Mesendoderm (in vitro differentiated cells): ENCODE results near the gene ABCC3.

Experiments used
- DNase-seq: peaks from one replicate; pipeline ENCODE4 v3.0.0; 2013
- H2AK5ac ChIP-seq: 2 replicates; pipeline ENCODE4 v1.6.1; 2013; ENCODE audit warnings: low read length, inconsistent platforms
- H2BK120ac ChIP-seq: 2 replicates; pipeline ENCODE4 v1.6.1; 2013; ENCODE audit warnings: low read depth, mild to moderate bottlenecking, low read length, moderate library complexity, mixed read lengths
- H2BK15ac ChIP-seq: replicated peaks from 2 replicates; pipeline ENCODE4 v1.6.1; 2013; ENCODE audit warnings: low read depth, mild to moderate bottlenecking, moderate library complexity
- H2BK5ac ChIP-seq: 2 replicates; pipeline ENCODE4 v1.6.1; 2013; ENCODE audit warnings: low read length, inconsistent platforms
- H3K18ac ChIP-seq: 2 replicates; pipeline ENCODE4 v1.6.1; 2013; ENCODE audit warnings: mild to moderate bottlenecking, low read length, mixed read lengths
- H3K23ac ChIP-seq: one replicate; pipeline ENCODE4 v1.6.1; 2013; ENCODE audit warnings: low read length
- H3K27ac ChIP-seq: 2 replicates; pipeline ENCODE4 v1.5.1; 2013; ENCODE audit warnings: low read depth, mild to moderate bottlenecking, inconsistent platforms, low read length, moderate library complexity
- H3K27me3 ChIP-seq: 2 replicates; pipeline ENCODE4 v1.6.1; 2013; ENCODE audit warnings: low read length, control low read depth, mild to moderate bottlenecking, inconsistent platforms; ENCODE audit not compliant: insufficient read depth, poor library complexity
- H3K36me3 ChIP-seq: 2 replicates; pipeline ENCODE4 v1.6.1; 2013; ENCODE audit warnings: low read length, inconsistent platforms; ENCODE audit not compliant: control insufficient read depth, insufficient read depth
- H3K4ac ChIP-seq: one replicate; pipeline ENCODE4 v1.6.1; 2013; ENCODE audit warnings: low read depth, mild to moderate bottlenecking, low read length, moderate library complexity
- H3K4me1 ChIP-seq: 2 replicates; pipeline ENCODE4 v1.6.1; 2013; ENCODE audit warnings: low read depth, low read length, inconsistent platforms; ENCODE audit not compliant: control insufficient read depth
- H3K4me2 ChIP-seq: 2 replicates; pipeline ENCODE4 v1.6.1; 2013; ENCODE audit warnings: low read length
- H3K4me3 ChIP-seq: 2 replicates; pipeline ENCODE4 v1.5.1; 2013; ENCODE audit warnings: mild to moderate bottlenecking, low read length
- H3K56ac ChIP-seq: one replicate; pipeline ENCODE4 v1.6.1; 2013; ENCODE audit warnings: low read length
- H3K79me1 ChIP-seq: 2 replicates; pipeline ENCODE4 v1.6.1; 2013; ENCODE audit warnings: low read length, inconsistent platforms
- H3K79me2 ChIP-seq: 2 replicates; pipeline ENCODE4 v1.6.1; 2013; ENCODE audit warnings: mild to moderate bottlenecking, low read length; ENCODE audit not compliant: control insufficient read depth, insufficient read depth
- H3K9ac ChIP-seq: 2 replicates; pipeline ENCODE4 v1.6.1; 2013; ENCODE audit warnings: low read length, inconsistent platforms
- H4K5ac ChIP-seq: one replicate; pipeline ENCODE4 v1.6.1; 2013; ENCODE audit warnings: low read length
- H4K8ac ChIP-seq: one replicate; pipeline ENCODE4 v1.6.1; 2013; ENCODE audit warnings: low read depth, mild to moderate bottlenecking, control low read depth, low read length, moderate library complexity
- WGBS: extraction: QIAGEN DNeasy Blood & Tissue Kit; methylation state at CpG from one replicate; pipeline ENCODE4 v1.1.7; 2013; ENCODE audit warnings: low lambda C conversion rate, missing lambda C conversion rate; ENCODE audit not compliant: insufficient coverage; ENCODE audit errors: extremely low coverage; 5-methylcytosine and 5-hydroxymethylcytosine counted together

The ABCC3 gene

GRCh38 chr17:50641357-50641756 is 6.7 kb downstream of the ABCC3 start:
- no peak overlapping the region for H3K23ac ChIP-seq
- no peaks in the 10 kb centered on the region for H3K36me3 ChIP-seq
- H4K8ac ChIP-seq, result no peak overlapping the region
- H3K4me2 ChIP-seq, result no peak overlapping the region
- no peak overlapping the region for H3K27ac ChIP-seq
- no peak overlapping the region for H4K5ac ChIP-seq
- H2BK120ac ChIP-seq, result no peak overlapping the region
- no peak overlapping the region for H3K18ac ChIP-seq
- no peak overlapping the region for H2BK5ac ChIP-seq
- H3K79me1 ChIP-seq, result no peaks in the 10 kb centered on the region
- no peak overlapping the region for H3K4me3 ChIP-seq
- no peak overlapping the region for H3K4ac ChIP-seq
- no CpG with 5 or more reads among the region's 3 CpGs for WGBS
- H3K9ac ChIP-seq, result no peak overlapping the region
- H2AK5ac ChIP-seq, result no peak overlapping the region
- H3K27me3 ChIP-seq, result no peaks in the 10 kb centered on the region
- DNase-seq, result no peak
- no peak overlapping the region for H2BK15ac ChIP-seq
- no peaks in the 10 kb centered on the region for H3K79me2 ChIP-seq
- H3K4me1 ChIP-seq, result peaks cover 12% of the 10 kb centered on the region
- peak overlapping the region; percentile 17 for H3K56ac ChIP-seq

- Histone ChIP-seq H3K79me2 (no peaks in the 10 kb centered on the region), H3K4ac (no peak overlapping the region), H3K27me3 (no peaks in the 10 kb centered on the region), H3K27ac (no peak overlapping the region), H2AK5ac (no peak overlapping the region), H3K79me1 (no peaks in the 10 kb centered on the region), H4K8ac (no peak overlapping the region), H2BK120ac (no peak overlapping the region), H3K23ac (no peak overlapping the region), H2BK15ac (no peak overlapping the region), H2BK5ac (no peak overlapping the region), H3K4me3 (no peak overlapping the region), H3K18ac (no peak overlapping the region), H3K4me1 (peaks cover 12% of the 10 kb centered on the region), H3K56ac (no peak overlapping the region), H3K9ac (no peak overlapping the region), H4K5ac (no peak overlapping the region), H3K4me2 (no peak overlapping the region), H3K36me3 (no peaks in the 10 kb centered on the region)
- WGBS, result no CpG with 5 or more reads among the region's 15 CpGs
- no peak for DNase-seq
Measured at GRCh38 chr17:50642071-50642721, 7.5 kb downstream of the ABCC3 start.

- no peak overlapping the region for H2BK15ac ChIP-seq
- no peaks in the 10 kb centered on the region for H3K79me2 ChIP-seq
- no peak overlapping the region for H3K4me3 ChIP-seq
- no peak overlapping the region for H2BK5ac ChIP-seq
- no peak overlapping the region for H4K5ac ChIP-seq
- H3K4me1 ChIP-seq, result peaks cover 12% of the 10 kb centered on the region
- H2AK5ac ChIP-seq, result no peak overlapping the region
- no peak overlapping the region for H3K9ac ChIP-seq
- no peak overlapping the region for H3K4ac ChIP-seq
- no peaks in the 10 kb centered on the region for H3K79me1 ChIP-seq
- no peak overlapping the region for H3K18ac ChIP-seq
- H3K27me3 ChIP-seq, result no peaks in the 10 kb centered on the region
- no peak overlapping the region for H3K23ac ChIP-seq
- H4K8ac ChIP-seq, result no peak overlapping the region
- no peak overlapping the region for H2BK120ac ChIP-seq
- no CpG with 5 or more reads among the region's 10 CpGs for WGBS
- no peaks in the 10 kb centered on the region for H3K36me3 ChIP-seq
- DNase-seq, result no peak
- no peak overlapping the region for H3K56ac ChIP-seq
- H3K4me2 ChIP-seq, result no peak overlapping the region
- H3K27ac ChIP-seq, result no peak overlapping the region
Measured at GRCh38 chr17:50642722-50643656, 8.3 kb downstream of the ABCC3 start.

DNA sequence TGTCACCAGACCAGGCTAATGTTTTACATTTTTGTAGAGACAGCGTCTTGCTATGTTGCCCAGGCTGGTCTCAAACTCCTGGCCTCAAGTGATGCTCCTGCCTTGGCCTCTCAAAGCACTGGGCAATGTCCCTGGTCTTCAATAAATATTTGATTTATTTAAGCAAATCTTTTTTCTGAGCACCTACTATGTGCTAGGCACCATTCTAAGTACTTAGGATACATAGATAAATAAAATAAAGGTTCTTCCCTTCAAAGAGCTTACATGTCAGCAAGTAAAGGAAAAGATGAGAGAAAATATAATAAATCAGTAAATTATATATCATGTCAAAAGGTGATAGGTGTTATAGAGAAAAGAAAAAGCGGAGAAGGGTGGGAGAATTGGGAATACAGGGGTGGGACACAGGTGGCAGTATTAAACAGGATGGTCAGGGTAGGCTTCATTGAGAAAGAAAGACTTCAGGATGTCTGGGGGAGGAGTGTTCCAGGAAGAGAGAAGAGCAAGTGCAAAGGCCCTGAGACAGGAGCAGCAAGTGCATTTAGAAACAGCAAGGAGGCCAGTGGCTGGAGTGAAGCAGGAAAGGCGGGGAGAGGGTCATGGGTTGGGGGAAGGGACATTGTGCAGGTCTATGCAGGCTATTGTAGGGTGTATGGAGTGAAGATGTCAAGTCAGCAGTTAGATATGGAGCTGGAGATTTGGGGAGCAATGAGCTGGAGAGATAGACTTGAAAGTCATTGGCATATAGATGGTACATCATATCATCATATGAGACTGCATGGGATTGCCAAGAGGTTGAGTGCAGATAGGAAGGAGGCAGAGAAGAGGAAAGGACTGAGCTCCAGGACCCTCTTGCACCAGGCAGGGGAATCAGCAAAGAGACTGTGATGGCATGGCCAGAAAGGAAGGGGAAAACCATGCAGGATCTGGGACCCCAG is 11.3 kb downstream of the ABCC3 start:
- Histone ChIP-seq H2BK120ac (no peak overlapping the region), H3K18ac (no peak overlapping the region), H2BK5ac (no peak overlapping the region), H4K8ac (no peak overlapping the region), H4K5ac (no peak overlapping the region), H3K79me1 (no peaks in the 10 kb centered on the region), H3K4ac (no peak overlapping the region), H3K9ac (no peak overlapping the region), H3K4me3 (no peak overlapping the region), H3K56ac (no peak overlapping the region), H2BK15ac (no peak overlapping the region), H3K36me3 (no peaks in the 10 kb centered on the region), H3K23ac (no peak overlapping the region), H3K27me3 (no peaks in the 10 kb centered on the region), H3K79me2 (no peaks in the 10 kb centered on the region), H2AK5ac (no peak overlapping the region), H3K27ac (no peak overlapping the region), H3K4me2 (no peak overlapping the region), H3K4me1 (peaks cover 5% of the 10 kb centered on the region)
- no peak for DNase-seq
- WGBS, result 100% methylated on average over 1 of the region's 3 CpGs

DNA sequence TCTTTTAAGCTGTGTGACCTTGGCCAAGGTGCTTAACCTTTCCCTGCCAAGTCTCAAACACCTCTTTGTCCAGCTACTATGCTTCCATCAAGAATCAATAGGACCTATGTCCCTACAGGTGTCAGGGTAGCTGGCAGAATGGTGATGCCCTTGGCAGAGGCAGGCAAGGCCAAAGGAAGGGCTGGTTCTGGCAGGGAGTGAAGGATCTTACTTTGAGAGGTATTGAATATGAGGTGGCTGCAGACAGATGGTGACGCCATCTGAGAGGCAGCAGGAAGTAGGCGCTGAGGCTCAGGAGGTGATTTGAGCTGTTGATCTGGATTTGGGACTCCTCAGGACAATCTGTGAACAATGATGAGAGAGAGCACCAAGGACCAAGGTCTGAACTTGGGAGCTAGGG is 12.5 kb downstream of the ABCC3 start:
- Histone ChIP-seq H3K23ac (no peak overlapping the region), H3K56ac (no peak overlapping the region), H2AK5ac (no peak overlapping the region), H3K79me1 (no peaks in the 10 kb centered on the region), H4K5ac (no peak overlapping the region), H3K79me2 (no peaks in the 10 kb centered on the region), H3K18ac (no peak overlapping the region), H2BK120ac (no peak overlapping the region), H3K36me3 (no peaks in the 10 kb centered on the region), H2BK5ac (no peak overlapping the region), H3K4me1 (no peaks in the 10 kb centered on the region), H3K27ac (no peak overlapping the region), H4K8ac (no peak overlapping the region), H3K4me2 (no peak overlapping the region), H3K9ac (no peak overlapping the region), H3K4ac (no peak overlapping the region), H2BK15ac (no peak overlapping the region), H3K4me3 (no peak overlapping the region), H3K27me3 (no peaks in the 10 kb centered on the region)
- no CpG with 5 or more reads among the region's 2 CpGs for WGBS
- DNase-seq, result no peak
